NOMO-1 (cell line): ENCODE data around the gene COL20A1.
"Not testable (repeated sequence)": the region's sequence is repeated elsewhere in the genome, so short reads cannot be mapped to it uniquely, and the experiment has no call there.

Experiments
- DNase-seq, 2 experiments: peaks; one replicate each; lab custom pipeline; 2025; ENCODE audit not compliant: unreplicated experiment in 2 of 2; lab: John Stamatoyannopoulos, UW

Gene COL20A1

DNA sequence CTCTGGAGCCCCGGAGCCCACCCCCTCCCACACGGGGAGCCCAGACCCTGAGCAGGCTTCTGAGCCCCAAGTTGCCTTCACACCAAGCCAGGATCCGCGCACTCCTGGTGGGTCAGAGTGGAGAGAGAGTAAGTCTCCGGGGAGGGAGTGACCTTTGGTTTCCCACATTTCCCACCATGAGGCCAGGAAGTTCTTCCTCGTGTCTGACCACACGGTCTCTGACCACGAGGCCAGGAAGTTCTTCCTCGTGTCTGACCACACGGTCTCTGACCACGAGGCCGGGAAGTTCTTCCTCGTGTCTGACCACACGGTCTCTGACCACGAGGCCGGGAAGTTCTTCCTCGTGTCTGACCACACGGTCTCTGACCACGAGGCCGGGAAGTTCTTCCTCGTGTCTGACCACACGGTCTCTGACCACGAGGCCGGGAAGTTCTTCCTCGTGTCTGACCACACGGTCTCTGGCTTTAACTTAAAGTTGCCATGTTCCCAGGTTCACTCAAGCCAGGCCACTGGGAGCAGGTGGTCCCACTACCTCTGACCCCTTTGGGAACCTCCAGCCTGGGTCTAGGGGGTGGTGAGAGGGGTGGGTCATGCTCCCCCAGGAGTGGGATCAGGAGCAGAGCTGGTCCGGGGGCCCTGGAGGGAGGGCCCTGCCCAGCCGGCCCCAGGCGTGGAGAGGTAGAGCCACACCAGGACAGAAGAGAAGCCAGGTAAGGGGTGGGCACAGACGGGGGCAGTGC, 13.1 kb downstream of the COL20A1 start:
- DNase-seq = not testable (repeated sequence)

DNA sequence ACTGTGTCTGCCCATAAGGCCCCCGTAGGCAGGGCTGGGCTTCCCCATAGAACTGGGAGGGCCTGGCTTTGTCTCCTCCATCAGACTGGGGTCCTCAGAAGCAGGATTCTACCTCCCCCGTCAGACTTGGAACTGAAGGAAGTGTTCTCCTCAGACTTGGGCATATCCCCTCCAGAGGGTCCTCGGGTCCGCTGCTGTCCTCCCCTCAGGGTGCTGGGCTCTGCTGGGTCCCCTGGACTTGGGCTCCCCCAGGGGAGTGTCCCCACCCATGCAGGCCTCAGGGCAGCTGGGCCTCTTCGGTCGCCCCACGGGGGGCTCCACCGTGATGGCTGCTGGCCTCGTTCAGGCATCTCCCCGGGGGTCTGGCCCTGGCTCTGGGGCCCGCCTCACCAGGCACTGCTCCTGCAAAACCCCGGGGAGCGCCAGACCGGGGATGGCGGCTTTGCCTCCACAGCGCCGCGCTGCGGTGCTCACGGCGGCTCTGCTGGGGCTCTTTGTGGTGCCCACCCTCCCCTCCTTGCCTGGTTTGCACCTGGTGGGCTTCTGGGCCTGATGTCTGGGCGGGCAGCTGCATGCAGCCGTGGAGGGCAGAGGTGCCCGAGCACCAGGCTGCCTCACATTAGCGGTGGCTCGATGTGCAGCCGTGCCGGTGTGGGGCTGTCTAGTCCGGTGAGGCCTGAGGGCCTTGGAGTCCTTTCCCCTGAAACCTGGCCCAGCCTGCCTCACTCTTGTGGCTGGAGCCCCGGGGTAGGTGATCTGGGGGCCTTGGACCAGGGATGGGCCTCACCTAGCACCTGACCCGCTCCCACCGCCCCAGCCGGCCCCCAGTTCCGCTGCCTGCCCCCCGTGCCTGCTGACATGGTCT, 13.9 kb downstream of the COL20A1 start:
- no peak for DNase-seq

DNA sequence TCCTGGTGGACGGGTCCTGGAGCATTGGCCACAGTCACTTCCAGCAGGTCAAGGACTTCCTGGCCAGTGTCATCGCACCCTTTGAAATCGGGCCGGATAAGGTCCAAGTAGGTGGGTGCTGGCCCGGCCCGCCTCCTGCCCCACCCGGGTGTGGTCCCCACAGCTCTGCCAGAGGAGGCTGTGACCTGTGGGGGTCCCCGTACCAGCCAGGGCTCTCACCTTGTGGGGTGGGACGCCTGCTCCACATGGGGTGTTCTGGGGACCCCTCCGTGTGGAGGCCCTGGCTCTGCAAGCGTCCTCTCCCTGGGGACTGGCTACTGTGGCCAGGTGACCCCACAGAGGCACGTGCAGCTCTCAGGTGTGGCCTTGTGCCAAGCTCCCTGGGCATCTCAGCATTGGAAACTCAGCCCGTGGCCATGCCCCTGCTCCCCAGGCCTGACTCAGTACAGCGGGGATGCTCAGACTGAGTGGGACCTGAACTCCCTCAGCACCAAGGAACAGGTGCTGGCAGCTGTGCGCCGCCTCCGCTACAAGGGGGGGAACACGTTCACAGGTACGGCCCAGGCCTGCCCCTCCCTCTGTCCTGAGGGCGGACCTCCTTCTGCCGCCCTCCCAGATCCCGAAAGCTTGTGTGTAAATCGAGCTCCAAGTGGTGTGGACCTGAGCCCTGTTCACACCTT, 14.7 kb downstream of the COL20A1 start:
- no peak for DNase-seq

DNA sequence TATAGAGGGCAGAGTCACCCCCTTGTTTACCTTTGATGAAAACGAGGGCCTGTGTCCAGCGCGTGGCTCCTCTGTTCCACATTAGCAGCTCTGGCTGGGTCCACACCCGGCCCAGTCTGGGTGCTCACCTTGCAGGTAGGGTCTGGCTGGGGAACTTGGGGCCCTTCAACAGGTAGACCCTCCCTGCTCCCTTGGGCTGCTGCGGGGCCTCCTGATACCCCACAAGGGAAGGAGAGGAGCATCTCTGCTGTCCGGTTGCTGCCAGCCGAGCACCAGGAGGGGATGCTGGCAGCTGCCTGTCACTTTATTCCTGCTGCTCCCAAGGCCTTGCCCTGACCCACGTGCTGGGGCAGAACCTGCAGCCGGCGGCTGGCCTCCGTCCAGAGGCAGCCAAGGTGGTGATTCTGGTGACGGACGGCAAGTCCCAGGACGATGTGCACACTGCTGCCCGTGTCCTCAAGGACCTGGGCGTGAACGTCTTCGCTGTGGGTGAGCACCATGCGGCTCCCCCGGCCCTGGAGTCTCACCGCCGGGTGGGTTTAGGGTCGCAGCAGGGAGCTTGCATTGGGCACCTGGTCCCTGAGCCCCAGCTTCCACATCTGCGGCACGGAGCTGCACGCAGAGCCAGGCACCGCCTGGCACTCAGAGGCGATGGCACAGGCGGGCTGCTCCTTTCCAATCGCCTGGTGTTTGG, 15.4 kb downstream of the COL20A1 start:
- DNase-seq = no peak

DNA sequence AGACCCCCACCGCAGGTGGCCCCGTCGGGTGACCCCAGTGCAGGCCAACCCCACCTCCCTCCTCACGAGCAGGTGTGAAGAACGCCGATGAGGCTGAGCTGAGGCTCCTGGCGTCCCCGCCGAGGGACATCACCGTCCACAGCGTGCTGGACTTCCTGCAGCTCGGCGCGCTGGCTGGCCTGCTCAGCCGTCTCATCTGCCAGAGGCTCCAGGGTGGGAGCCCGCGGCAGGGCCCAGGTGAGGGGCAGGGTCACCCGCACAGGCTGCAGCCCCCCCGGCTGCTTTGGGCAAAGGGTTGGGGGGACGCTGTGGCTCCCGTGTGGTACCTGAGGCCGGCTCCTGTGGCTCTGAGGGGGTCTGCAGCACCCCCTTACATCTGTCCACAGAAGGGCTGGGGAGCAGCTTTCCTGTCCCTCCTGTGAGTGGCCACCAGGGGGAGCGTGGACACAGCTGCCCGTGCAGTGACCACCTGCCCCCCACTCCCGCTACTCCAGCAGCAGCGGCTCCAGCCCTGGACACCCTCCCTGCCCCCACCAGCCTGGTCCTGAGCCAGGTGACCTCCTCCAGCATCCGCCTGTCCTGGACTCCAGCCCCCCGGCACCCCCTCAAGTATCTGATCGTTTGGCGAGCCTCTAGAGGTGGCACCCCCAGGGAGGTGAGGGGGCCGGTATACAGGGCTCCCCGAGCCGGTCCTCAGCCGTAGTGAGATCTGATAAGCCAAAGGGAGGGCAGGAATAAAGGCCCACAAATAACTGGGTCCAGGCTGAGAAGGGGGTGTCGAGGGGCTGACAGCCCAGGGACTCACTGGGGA, 16.5 kb downstream of the COL20A1 start:
- peak; percentile 4 to 12 for DNase-seq

DNA sequence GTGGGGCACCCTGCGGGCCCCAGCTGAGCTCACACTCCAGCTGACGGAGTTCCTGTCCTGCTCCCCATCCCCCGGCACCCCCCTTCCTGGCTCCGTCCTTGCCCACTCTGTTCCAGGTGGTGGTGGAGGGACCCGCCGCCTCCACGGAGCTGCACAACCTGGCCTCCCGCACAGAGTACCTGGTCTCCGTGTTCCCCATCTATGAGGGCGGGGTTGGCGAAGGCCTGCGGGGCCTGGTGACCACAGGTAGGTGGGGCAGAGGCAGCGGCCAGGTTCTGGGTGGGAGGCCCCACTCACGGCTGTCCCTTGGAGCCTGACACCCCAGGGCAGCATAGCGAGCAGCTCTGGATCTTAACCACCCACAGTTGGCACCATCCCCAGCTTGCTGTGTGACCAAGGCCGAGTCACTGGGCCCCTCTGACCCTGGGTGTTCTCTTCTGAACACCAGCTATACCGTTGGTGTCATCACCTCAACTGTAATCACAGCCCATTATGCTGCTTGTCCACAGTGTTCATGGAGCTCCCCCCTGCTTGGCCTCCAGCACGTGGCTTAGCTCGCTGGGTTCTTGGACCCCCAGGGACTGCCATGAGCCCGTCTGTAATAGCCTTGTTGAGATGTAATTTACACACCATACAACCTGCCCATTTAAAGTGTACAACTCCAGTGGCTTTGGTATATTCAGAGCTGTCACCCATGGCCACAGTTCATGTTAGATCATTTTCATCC, 17.4 kb downstream of the COL20A1 start:
- no peak for DNase-seq

DNA sequence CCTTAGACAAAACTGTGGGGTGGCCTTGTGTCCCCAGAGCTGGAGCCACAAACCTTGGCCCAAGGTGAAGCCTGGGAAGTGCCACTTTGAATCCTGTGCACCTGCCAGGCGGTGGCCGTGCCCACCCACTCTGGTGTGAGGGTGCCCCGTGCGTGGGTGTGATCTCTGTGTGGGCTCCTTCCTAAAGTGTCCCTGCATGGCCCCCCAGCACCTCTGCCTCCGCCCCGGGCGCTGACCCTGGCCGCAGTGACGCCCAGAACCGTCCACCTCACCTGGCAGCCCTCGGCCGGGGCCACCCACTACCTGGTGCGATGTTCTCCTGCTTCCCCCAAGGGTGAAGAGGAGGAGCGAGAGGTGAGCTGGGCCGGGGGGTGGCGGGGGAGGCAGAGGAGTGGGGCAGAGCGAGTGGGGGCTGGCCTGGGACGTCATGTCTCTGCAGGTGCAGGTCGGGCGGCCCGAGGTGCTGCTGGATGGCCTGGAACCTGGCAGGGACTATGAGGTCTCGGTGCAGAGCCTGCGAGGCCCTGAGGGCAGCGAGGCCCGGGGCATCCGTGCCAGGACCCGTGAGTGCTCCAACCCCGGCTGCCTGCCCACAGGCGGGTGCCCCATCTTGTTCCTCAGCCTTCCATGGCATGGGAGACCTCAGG, 18.3 kb downstream of the COL20A1 start:
- no peak for DNase-seq

DNA sequence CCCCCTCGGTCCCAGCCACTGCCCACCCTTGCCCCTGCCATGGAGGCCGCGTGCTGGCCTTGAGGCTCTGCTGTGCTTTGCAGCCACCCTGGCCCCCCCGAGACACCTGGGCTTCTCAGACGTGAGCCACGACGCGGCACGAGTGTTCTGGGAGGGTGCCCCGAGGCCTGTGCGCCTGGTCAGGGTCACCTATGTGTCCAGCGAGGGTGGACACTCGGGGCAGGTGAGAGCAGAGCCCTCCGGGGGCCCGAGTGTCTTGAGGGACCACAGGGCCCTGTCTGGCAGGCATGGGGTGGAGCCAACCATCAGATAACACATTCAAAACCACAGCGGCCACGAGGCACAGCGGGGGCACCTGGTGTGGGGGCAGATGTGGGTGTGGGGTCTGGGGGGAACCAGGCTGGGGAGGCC, 18.9 kb downstream of the COL20A1 start:
- DNase-seq = no peak

DNA sequence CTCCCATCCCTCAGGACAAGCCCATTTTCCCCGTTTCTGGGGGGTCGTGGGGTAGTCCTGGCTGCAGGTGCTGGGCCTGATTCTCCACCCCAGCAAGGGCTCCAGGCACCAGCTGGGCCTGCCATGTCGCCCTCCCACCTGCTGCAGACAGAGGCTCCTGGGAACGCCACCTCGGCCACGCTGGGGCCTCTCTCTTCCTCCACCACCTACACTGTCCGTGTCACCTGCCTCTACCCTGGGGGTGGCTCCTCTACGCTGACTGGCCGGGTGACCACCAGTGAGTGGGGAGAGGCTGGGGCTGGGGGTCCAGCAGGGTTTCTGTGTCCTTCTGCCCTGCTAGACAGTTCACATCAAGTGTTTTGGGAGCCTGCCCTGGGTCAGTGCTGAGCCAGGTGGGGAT, 19.3 kb downstream of the COL20A1 start:
- DNase-seq = no peak

DNA sequence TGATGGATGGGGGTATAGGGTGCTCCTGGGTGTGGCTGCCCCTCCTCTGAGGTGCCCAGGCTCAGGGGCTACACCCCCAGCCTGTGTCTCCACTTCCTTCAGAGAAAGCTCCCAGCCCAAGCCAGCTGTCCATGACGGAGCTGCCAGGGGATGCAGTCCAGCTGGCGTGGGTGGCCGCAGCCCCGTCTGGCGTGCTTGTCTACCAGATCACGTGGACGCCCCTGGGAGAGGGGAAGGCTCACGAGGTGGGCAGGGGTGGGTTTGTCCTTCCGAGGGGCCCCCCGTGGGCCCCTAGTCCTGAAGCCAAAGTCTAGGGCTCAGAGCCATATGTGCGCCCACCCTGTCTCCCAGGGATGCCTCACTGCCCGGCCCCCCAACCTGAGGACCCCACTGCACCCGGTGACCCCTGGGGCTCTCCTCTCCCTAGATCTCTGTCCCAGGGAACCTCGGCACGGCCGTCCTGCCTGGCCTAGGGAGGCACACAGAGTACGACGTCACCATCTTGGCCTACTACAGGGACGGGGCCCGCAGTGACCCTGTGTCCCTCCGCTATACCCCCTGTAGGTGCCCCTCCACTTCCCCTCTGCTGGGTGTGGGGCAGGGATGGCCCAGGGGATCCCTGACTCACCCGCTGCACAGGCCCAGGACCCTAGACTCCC, 19.8 kb downstream of the COL20A1 start:
- no peak for DNase-seq

DNA sequence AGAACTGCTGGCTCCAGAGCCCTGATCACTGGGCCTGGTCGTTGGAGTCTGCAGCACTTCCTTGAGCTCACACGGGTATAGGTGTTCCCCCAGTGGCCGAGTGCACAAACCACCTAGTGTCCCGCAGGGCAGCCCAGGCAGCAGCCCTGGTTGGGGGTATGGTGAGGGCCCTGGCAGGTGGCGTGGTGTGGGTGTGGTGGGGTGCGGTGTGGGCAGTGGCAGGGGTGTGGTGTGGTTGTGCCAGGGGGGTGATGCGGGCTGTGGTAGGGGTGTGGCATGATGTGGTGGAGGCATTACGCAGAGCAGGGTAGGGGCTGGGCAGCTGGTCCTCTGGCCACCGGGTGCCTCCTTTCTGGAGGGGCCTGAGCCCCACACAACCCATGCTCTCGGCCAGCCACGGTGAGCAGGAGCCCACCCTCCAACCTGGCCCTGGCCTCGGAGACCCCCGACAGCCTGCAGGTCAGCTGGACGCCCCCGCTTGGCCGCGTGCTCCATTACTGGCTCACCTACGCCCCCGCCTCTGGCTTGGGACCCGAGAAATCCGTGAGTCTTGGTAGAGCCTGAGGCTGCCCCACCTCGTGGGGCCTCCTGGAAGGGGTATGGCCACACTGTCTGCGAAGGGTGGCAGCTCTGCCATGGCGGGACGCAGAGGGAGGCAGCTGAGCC, 20.5 kb downstream of the COL20A1 start:
- DNase-seq = no peak

DNA sequence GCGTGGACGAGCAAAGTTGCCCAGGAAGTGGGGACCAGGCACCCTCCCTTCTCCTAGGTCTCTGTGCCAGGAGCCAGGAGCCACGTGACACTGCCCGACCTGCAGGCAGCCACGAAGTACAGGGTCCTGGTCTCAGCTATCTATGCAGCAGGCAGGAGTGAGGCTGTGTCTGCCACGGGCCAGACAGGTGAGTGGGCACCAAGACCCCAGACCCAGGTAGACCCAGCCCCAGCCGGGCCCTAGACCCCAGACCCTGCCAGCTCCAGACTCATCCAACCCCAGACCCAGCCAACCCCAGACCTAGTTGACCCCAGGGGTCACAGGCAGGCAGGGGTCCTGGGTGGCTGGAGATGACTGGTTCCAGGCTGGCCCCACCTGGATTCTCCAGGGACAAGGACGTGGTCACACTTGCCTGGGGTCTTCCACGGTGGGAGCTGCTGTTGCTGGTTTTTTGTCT, 21.1 kb downstream of the COL20A1 start:
- DNase-seq = no peak

DNA sequence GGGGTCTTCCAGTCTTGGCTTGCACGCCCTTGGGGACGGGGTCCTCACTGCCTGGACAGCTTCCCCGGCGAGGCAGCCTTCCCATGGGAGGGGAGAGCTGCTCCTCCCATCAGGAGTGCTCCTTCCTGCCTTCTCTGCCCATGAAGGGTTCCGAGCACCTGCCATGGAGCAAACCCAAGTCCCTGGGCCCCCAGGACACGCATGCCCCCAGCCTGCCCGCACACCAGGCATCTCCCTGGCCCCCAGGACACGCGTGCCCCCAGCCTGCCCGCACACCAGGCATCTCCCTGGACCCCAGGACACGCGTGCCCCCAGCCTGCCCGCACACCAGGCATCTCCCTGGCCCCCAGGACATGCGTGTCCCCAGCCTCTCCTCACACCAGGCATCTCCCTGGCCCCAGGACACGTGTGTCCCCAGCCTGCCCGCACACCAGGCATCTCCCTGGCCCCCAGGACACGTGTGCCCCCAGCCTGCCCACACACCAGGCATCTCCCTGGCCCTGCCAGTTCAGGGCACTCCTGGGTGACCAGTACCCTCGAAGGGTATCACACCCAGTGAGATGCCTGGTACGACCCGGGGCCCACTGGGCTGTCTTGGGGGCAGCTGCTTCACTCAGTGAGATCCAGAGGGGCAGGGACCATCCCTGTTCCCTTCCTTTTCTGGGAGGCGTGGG, 21.7 kb downstream of the COL20A1 start:
- DNase-seq = no peak

DNA sequence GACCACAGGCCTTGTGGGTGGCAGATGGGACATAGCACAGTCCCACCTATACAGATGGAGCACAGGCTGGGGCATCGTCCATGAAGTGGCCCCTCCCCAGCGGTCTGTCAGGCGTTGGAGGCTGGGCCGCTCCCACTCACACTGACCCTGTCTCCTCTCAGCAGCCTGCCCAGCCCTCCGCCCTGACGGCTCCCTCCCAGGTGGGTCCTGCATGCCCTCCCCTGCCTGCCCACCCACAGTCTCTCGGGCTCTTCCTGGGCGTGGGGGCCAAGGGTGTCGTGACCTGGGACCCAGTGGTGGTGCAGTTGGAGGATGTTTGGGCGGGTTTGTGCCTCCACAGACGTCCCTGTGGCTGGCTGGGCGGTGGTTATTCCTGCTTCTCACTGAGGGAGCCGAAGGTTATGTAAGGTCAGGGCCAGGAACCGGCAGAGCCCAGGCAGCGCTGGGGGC, 22.3 kb downstream of the COL20A1 start:
- no peak for DNase-seq

DNA sequence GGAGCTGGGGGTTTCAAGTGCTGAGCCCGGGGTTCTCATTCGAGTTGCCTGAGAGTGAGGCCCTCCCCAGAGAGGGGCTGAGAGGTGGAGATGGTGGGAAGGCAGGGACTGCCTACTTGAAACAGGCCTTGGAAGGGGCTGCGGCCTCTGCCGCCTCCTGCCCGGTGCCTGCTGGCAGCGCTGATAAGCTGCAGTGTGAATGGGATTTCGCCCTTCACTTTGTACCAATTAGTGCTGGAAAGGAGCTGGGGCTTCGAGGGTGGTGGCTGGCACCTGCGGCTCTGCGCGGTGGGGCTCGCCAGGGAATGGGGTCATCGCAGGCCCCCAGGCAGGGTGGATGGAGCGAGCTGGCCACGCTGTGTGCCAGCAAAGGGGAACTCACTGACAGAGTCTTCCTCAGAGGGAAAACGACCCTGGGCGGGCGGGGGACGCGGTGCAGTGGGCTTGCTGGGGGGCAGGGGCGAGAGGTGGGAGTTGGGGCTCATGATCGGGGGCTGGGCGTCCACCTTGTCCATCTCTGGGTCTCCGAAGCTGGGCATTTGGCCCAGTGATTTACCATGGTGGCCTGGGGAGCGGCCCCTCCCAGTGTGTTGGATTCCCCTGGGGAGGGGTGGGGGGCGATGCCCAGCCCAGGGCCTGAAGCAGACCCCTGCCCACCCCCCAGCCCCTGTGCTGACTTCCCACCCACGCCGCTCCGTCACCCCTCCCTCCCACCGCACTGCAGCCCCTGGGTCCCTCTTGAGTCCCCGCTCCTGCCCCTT, 22.9 kb downstream of the COL20A1 start:
- no peak for DNase-seq

DNA sequence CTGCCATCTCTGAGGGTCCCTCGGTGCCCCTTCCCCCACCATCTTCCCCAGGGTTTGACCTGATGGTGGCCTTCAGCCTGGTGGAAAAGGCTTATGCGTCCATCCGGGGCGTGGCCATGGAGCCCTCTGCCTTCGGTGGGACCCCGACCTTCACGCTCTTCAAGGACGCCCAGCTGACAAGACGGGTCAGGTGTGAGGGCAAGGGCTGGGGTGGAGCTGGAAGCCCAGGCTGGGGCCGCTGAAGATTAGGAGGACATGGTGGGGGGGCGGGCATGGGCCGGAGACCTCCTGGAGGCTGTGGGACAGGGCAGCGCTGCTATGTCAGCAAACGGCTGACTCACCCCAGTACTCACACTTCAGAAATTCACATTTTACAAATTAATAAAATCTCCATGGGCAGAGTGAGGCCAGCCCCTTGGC, 23.5 kb downstream of the COL20A1 start:
- no peak for DNase-seq
